ENCODE measurements around the gene MYO3B.

The MYO3B gene

GRCh38 chr2:170509452-170510193 lies 331.7 kb downstream of the MYO3B start:
- H3F3A ChIP-seq (ENCODE audit: control insufficient read depth, insufficient read depth), result no peaks in the 10 kb centered on the region
- H4K20me1 ChIP-seq (ENCODE audit: control insufficient read depth, insufficient read depth, low read depth, low read length), result no peaks in the 10 kb centered on the region
- no peak overlapping the region for H3K4me2 ChIP-seq (ENCODE audit: low read length)
- no peak for TF ChIP-seq EZH2phosphoT487 (IDR thresholded peaks at IDR 0.05; ENCODE audit: borderline replicate concordance, low read length)
- no peak for TF ChIP-seq CTCF (IDR thresholded peaks at IDR 0.05; ENCODE audit: low read depth, low read length, poor library complexity, severe bottlenecking)
- no peak overlapping the region for H3K4me3 ChIP-seq (ENCODE audit: low read length)
- no peaks in the 10 kb centered on the region for H3K9me3 ChIP-seq (ENCODE audit: control insufficient read depth, insufficient read depth, low read length)
- peaks cover 16% of the 10 kb centered on the region for H3K27me3 ChIP-seq (ENCODE audit: control insufficient read depth, low read length)
- H3K36me3 ChIP-seq (ENCODE audit: control insufficient read depth, low read length), result no peaks in the 10 kb centered on the region
- no peaks in the 10 kb centered on the region for H3K9me2 ChIP-seq (replicated peaks; ENCODE audit: control insufficient read depth, low read length)
- no peaks in the 10 kb centered on the region for H3K79me2 ChIP-seq (ENCODE audit: control insufficient read depth, low read length)
- H3K4me1 ChIP-seq (ENCODE audit: control insufficient read depth, low read length), result no peaks in the 10 kb centered on the region
- no peak overlapping the region for H3K27ac ChIP-seq (ENCODE audit: low read depth, low read length)

- no peak overlapping the region for H3K4me3 ChIP-seq (ENCODE audit: low read length)
- H3K4me1 ChIP-seq (ENCODE audit: control insufficient read depth, low read length), result no peaks in the 10 kb centered on the region
- H3K9me2 ChIP-seq (replicated peaks; ENCODE audit: control insufficient read depth, low read length), result no peaks in the 10 kb centered on the region
- no peaks in the 10 kb centered on the region for H4K20me1 ChIP-seq (ENCODE audit: control insufficient read depth, insufficient read depth, low read depth, low read length)
- H3F3A ChIP-seq (ENCODE audit: control insufficient read depth, insufficient read depth), result no peaks in the 10 kb centered on the region
- H3K4me2 ChIP-seq (ENCODE audit: low read length), result no peak overlapping the region
- peaks cover 2% of the 10 kb centered on the region; the same call in 1 of the 2 replicates for H3K27me3 ChIP-seq (ENCODE audit: control insufficient read depth, low read length)
- H3K79me2 ChIP-seq (ENCODE audit: control insufficient read depth, low read length), result no peaks in the 10 kb centered on the region
- H3K9me3 ChIP-seq (ENCODE audit: control insufficient read depth, insufficient read depth, low read length), result no peaks in the 10 kb centered on the region
- TF ChIP-seq EZH2phosphoT487 (IDR thresholded peaks at IDR 0.05; ENCODE audit: borderline replicate concordance, low read length), result no peak
- no peak for TF ChIP-seq CTCF (IDR thresholded peaks at IDR 0.05; ENCODE audit: low read depth, low read length, poor library complexity, severe bottlenecking)
- no peaks in the 10 kb centered on the region for H3K36me3 ChIP-seq (ENCODE audit: control insufficient read depth, low read length)
- H3K27ac ChIP-seq (ENCODE audit: low read depth, low read length), result no peak overlapping the region
These were observed 334.3 kb downstream of the MYO3B start for GRCh38 chr2:170512266-170512665.

- Histone ChIP-seq H3K4me1 (ENCODE audit: control insufficient read depth, low read length) (no peaks in the 10 kb centered on the region), H3K27me3 (ENCODE audit: control insufficient read depth, low read length) (no peaks in the 10 kb centered on the region; the same call in 1 of the 2 replicates), H3K27ac (ENCODE audit: low read depth, low read length) (no peak overlapping the region)
These were observed 336.2 kb downstream of the MYO3B start for GRCh38 chr2:170514140-170514539.

More at GRCh38 chr2:170514140-170514539, 336.2 kb downstream of the MYO3B start:
- Histone ChIP-seq H3F3A (ENCODE audit: control insufficient read depth, insufficient read depth) (no peaks in the 10 kb centered on the region), H4K20me1 (ENCODE audit: control insufficient read depth, insufficient read depth, low read depth, low read length) (no peaks in the 10 kb centered on the region), H3K79me2 (ENCODE audit: control insufficient read depth, low read length) (no peaks in the 10 kb centered on the region), H3K4me3 (ENCODE audit: low read length) (no peak overlapping the region), H3K9me3 (ENCODE audit: control insufficient read depth, insufficient read depth, low read length) (no peaks in the 10 kb centered on the region), H3K4me2 (ENCODE audit: low read length) (no peak overlapping the region), H3K36me3 (ENCODE audit: control insufficient read depth, low read length) (no peaks in the 10 kb centered on the region), H3K9me2 (replicated peaks; ENCODE audit: control insufficient read depth, low read length) (no peaks in the 10 kb centered on the region)
- TF ChIP-seq EZH2phosphoT487 (IDR thresholded peaks at IDR 0.05; ENCODE audit: borderline replicate concordance, low read length) (no peak), CTCF (IDR thresholded peaks at IDR 0.05; ENCODE audit: low read depth, low read length, poor library complexity, severe bottlenecking) (no peak)

All from DOHH2 (cell line).